ENCODE measurements around the gene LARGE1.

DNA sequence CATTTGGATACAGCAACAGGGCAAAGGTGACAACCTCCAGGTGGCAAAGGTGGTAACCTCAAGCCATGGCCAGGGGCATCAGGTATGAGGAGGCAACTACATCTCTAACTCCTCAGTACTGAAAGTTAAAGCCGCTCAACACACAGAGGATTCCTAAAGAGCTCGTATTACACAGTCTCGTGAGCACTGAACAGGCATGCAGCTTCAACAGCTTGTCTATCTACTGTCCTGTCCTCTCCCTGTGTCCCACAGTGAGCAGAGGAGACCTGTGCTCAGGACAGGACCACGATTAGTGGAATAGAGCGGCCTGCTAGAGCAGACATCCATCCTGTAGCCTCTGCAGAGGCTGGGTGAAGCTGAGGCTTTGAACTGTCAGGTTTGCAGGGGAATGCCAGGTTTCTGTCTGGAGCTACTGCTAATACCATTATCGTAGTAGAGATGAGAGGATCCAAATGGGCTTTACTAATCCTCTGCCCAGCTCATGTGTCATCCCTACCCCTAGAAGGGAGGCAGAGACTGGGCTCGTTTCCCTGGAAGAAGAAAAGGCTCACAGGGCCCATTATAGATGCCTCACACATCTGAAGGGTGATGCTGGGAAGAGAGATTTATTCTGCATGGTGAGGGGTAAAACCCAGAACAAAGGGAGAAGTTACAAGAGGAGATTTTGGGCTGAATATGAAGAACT is 415.2 kb downstream of the LARGE1 start:
- TF ChIP-seq EZH2 (IDR thresholded peaks at IDR 0.05; ENCODE audit: insufficient read depth, poor library complexity, severe bottlenecking): no peak
- no peak for TF ChIP-seq EZH2phosphoT487 (IDR thresholded peaks at IDR 0.05; ENCODE audit: insufficient read depth, low read depth)

Measured in GM23248 (cell line).